Hematopoietic multipotent progenitor cell treated with erythropoietin and hydrocortisone succinate and interleukin-3 and kit ligand, for 15 days (in vitro differentiated cells): ENCODE measurements around the gene KLHL35.

Source experiments
- DNase-seq: peaks from one replicate; pipeline ENCODE4 v3.0.0-alpha.2; 2015; ENCODE audit warnings: low spot score

Gene KLHL35, protein sequence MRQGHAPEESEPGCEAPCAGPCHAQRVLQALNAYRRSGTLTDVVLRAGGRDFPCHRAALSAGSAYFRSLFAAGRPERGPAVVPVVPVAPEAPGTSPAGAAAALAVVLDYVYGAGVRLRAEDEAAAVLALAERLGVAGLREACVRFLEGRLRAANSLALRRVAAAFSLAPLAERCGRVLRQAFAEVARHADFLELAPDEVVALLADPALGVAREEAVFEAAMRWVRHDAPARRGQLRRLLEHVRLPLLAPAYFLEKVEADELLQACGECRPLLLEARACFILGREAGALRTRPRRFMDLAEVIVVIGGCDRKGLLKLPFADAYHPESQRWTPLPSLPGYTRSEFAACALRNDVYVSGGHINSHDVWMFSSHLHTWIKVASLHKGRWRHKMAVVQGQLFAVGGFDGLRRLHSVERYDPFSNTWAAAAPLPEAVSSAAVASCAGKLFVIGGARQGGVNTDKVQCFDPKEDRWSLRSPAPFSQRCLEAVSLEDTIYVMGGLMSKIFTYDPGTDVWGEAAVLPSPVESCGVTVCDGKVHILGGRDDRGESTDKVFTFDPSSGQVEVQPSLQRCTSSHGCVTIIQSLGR

GRCh38 chr11:75432911-75433321, at the start of gene KLHL35:
TSS of gene KLHL35 (minus strand) at chr11:75433203. CDS start at chr11:75430629, 2,574 bp downstream.
- DNase-seq: no peak

GRCh38 chr11:75481922-75482606, 49.1 kb upstream of the KLHL35 start:
- no peak for DNase-seq

DNA sequence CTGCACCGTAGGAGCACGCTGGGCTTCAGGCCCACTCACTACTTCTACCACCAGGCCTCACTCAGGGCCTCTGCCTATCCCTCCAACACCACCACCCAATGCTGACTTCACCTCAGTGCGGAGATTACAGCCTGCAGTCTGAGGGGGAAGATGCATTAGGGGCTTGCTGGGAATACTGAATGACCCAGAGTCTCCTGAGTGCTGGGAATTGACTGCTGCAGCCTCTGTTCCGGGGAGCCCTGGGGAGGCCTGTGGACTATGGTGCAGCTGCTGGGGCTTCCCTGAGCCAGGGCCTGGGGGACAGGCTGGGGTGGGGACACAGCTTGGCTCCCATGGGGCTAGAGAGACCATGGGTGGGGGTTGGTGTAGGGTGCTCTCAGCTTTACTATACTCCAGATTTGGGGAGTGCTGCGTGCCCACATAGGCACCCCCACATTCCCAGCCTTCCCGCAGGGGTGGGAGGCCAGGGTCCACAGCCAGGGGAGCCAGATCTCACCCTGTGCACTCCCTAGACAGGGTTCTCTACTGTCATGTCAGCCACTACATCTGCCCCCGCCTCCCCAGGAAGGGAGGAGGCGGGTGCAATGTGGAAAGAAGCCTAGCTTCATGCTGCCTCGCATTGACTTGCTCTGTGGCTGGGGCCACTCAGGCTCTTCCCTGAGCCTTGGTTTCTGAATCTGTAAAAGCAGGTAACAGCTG, 48.4 kb upstream of the KLHL35 start:
- no peak for DNase-seq

DNA sequence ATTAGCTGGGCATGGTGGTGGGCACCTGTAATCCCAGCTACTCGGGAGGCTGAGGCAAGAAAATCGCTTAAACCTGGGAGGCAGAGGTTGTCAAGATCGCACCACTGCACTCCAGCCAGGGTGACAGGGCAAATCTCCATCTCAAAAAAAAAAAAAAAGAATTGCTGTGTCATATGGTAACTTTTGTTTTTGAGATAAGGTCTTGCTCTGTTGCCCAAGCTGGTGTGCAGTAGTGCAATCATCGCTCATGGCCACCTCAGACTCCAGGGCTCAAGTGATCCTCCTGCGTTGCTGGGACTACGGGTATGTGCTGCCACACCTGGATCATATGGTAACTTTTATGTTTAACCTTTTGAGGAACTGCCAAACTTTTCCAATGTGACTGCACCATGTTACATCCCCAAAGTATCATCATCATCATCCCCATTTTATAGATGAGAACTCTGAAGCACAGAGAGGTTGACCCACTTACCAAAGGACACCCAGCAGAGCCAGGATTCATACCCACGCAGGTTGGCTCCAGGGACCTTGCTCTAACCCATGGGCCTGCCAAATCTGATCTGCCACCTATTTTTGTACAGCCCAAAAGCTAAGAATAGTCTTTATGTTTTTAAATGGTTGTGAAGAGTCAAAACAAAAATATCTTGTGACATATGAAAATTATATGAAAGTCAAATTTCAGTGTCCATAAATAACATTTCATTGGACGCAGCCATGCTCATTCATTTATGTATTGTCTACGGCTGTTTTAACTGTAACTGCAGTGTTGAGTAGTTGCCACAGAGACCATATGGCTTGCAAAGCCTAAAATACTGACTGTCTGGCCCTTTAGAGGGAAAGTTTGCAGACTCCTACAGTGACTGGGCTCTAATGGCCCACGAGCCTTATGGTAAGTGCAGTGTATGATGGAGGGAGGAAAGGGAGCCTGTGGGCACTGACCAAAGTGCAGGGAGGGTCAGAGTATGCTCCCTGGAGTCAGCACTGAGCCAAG, 47.5 kb upstream of the KLHL35 start:
- DNase-seq: peak; percentile 42

- DNase-seq: no peak
Measured at GRCh38 chr11:75479597-75480145, 46.7 kb upstream of the KLHL35 start.

DNA sequence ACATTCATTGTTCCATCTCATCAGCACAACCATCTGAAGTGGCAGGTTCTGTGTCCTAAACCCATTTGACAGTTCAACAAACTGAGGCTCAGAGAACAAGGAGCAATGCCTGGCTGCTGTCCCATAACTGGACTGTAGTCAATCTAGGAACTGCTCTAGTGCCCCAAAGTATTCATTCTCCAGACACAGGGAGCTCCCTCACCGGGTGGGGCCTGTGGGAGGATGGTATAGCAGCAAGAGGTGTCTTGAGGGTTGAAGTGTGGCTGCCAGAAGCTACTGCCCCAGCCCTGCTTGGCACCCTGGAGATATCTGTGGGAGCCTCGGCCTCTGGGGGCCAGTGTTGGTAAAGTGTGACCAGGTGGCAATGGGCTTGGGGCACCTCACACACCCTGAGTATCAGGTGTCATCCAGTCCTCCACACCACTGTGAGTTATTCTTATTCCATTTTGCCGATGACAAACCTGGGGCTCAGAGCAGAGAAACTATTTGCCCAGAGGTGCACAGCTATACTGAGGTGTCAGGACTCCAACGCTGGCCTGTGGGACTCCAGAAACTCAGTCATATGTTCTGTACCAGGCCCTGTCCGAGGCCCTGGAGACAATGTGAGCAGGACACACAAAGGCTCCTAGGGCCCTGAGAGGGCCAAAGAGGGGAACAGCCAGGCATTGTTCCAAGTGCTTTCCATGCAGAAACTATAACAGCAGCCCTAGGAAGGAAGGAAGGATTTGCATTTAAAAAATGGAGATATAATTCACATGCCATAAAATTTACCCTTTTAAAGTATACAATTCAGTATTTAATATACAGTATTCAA, 46.0 kb upstream of the KLHL35 start:
- DNase-seq: no peak

DNA sequence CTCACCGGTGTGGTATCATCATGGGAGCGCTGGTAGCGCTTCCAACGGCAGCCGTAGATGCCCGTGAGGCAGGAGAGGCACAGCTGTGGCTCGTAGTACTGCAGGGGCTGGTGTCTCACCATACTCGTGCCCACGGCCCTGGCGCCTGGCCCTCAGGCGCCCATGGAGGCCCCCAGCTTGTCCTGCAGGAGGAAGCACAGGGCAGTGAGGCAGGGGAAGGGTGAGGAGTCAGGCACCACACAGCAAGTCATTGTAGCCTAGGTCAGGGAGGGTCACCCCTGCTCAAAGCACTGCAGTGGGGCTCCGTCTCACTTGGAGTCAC, 44.6 kb upstream of the KLHL35 start:
- DNase-seq: no peak

GRCh38 chr11:75476739-75477613, 44.0 kb upstream of the KLHL35 start:
- DNase-seq: no peak

DNA sequence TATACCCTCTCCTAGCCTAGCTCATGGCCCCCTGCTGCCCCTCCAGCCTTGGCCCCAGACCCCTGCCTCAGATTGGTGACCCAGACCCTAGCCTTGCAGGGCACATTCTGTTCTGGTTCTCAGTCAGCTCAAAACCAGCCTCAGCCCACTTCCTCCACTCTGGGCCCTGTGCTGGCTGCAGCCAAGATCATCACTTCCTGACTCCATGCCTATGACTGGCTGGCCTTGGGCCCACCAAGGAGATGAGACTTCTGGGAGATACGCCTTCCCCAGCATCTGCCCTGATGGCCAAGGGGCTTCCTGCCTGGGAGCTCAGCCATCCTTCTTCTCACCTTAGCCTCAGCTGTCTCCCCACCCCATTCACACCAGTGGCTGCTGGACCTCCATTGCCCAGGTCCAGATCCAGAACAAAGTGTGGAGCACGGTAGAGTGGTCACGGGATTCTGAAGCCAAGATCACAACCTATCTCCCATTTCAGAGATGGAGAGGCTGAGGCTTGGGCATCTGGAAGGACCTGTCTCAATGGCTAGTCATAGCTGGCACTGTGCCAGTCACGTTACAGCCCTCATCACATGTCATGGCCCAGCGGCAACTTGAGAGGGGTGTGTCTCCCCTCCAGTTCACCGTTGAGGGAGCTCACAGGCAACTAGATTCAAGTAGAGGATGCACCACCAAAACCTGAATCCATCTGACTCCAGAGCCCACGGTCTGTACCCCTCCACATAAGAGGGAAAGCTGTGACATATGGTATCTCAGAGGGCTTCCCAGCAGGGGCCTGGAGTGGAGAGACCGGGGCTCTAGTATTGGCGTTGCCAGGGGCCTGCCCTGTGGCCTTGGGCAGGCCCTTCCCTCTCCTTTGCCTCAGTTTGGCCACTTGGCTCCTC, 43.0 kb upstream of the KLHL35 start:
- DNase-seq: peak; percentile 71

GRCh38 chr11:75474878-75475766, 42.1 kb upstream of the KLHL35 start:
- peak; percentile 11 for DNase-seq

DNA sequence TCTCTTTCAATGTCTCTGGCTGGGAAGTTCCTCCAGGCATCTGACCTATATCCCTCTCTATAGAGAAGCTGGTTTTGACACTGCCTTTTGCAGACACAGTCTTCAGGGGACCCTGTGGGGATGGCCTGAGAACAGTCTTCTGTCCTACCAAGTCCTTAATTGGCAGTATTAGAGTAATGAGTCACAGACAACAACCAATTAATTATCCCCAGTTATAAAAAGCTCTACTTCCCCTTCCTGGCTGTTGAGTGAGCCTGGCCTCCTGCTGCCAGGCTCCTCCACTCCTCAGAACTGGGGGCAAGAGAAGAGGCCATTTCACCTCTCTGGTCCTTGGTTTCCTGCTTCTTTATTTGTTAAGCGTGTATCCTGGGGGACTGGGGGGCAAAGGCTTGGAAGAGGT, 41.2 kb upstream of the KLHL35 start:
- no peak for DNase-seq

DNA sequence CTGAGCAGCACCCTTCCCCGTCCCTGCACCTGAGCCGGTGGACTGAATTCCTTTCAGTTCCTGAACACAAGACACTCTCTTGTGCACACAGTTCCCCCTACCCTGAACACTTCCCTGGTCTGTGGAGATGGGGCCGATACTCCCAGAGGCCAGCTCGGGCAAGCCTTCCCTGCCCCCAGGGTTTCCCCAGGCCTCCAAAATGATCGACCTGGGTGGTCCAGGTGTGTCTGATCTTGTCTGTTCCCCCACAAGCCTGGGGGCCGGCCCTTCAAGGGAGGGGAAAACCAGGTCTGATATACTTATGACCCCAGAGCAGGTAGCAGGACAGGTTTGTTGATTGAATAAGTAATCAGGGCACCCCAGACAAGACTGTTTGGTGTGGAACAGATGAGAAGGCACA, 40.7 kb upstream of the KLHL35 start:
- DNase-seq: no peak

- DNase-seq: no peak
Measured at GRCh38 chr11:75472081-75472732, 39.2 kb upstream of the KLHL35 start.

DNA sequence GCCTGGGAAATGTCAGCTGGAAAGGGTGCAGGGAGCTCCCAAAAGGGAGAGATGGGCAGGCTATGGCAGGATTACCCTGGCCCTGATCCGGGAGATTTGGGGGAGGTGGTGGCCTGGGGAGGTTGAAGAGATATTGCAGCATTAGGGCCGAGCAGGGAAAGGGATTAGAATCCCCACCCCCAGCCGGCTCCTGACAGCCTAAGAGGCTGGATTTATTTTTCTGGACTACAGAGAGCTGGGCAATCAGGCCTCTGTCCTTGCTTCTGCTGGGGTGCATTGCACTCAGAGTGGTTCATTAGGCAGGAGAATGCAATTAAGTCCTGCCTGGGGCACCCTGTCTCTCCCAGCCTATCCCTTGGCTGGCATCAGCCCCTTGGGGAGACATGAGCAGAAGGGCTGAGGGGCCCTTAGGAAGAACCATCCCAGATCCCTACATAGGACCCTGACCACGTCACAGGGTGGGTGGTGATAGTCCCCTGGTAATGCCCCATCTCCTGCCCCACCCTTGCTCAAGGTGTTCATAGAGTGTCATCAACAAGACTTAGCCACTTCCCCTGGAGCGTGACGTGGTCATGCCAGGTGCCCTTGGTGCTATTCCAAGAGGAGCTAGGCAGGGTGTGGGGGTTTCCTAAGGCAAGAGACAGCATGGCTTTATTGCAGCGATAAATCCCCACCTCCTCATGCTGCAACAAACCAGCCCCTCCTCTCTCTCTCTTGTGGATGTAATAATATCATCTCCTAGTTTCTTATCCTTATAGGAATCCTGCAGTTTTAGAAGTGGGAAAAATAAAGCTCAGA, 38.4 kb upstream of the KLHL35 start:
- DNase-seq: no peak

DNA sequence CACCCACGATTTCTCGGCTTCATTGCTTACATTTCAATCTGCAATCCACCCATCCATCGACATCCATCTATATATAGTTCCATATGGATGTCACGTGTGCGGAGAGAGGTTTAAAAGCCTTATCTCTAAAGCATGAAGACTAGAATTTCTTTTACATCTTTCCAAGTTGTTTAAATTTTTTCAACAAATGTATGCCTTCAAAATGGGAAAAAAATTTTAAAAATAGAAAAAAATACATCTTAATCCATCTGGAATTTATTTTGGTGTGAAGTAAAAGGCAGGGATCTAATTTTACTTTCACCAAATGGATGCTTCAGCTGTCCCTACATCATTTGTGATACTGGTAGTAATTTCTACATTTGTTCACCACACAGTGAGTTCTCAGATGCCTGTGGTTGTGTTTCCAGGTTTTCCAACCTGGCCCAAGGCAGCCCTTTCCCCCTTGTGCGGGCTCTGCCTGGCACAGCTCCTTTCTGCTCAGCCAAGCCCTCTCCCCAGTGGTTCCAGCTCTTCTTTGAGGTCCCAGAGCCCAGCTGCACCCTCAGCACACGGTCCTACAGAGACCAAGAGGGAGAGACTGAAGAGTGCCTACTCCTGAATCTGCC, 37.6 kb upstream of the KLHL35 start:
- no peak for DNase-seq
